Measurements from ENCODE around the gene DBF4B.

Gene DBF4B

DNA sequence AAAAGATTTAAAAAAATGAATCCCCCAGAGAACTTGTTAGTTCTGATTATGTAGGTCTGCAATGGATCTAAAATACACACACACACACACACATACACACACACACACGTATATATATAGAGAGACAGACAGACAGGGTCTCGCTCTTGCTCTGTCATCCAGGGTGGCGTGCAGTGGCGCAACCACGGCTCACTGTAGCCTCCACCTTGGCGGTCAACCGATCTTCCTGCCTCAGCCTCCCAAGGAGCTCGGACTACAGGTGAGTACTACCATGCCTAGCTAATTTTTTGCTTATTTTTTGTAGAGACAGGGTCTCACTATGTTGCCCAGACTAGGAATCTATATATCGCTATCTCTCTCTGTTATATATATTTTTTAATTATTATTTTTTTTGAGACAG, 88.3 kb downstream of the DBF4B start:
- DNase-seq (ENCODE audit: extremely low read depth in 1 of 2, low read depth in 1 of 2), result no peak

- no peak for DNase-seq (ENCODE audit: extremely low read depth in 1 of 2, low read depth in 1 of 2)
These were observed 89.3 kb downstream of the DBF4B start for GRCh38 chr17:44797802-44798201.

GRCh38 chr17:44798356-44798755, 89.9 kb downstream of the DBF4B start:
- DNase-seq (ENCODE audit: extremely low read depth in 1 of 2, low read depth in 1 of 2), result no peak

All from stimulated activated CD8-positive, alpha-beta memory T cell treated with anti-CD3 and anti-CD28 coated beads, Interleukin-7, amount 100 ng/mL, for 48 hours (primary cell).